Liver (tissue), 3 donors: Measurements from ENCODE around the gene AGPAT3.

Experiments used
- CTCF ChIP-seq: fragments of 150-350 bp; IDR thresholded peaks from 2 replicates; pipeline ENCODE4 v1.5.1; 2017; ENCODE audit warnings: improper control_type of control experiment, low read depth, low read length; ENCODE audit not compliant: missing input control
- GABPA ChIP-seq, 2 donors: IDR thresholded peaks in 1 of 2; conservative IDR thresholded peaks in 1 of 2; 2 replicates each; pipeline ENCODE4 v1.6.1; 2016; ENCODE audit warnings: antibody characterized with exemption in 2 of 2, mild to moderate bottlenecking in 1 of 2, moderate library complexity in 1 of 2
- JUND ChIP-seq, 2 donors: IDR thresholded peaks; 2 replicates each; pipeline ENCODE4 v1.6.1; 2016; ENCODE audit warnings: antibody characterized with exemption in 2 of 2
- NR2F2 ChIP-seq: IDR thresholded peaks from 2 replicates; pipeline ENCODE4 v1.6.1; 2016; ENCODE audit warnings: antibody characterized with exemption
- RAD21 ChIP-seq, 2 donors: IDR thresholded peaks; 2 replicates each; pipeline ENCODE4 v1.6.1; 2016; ENCODE audit warnings: antibody characterized with exemption in 2 of 2, mild to moderate bottlenecking in 2 of 2
- TAF1 ChIP-seq: conservative IDR thresholded peaks from 2 replicates; pipeline ENCODE4 v1.6.1; 2016; ENCODE audit warnings: antibody characterized with exemption, mild to moderate bottlenecking
- YY1 ChIP-seq: IDR thresholded peaks from 2 replicates; pipeline ENCODE4 v1.6.1; 2016; ENCODE audit warnings: antibody characterized with exemption, mild to moderate bottlenecking
- ZBTB33 ChIP-seq: IDR thresholded peaks from 2 replicates; pipeline ENCODE4 v1.6.1; 2016; ENCODE audit warnings: antibody characterized with exemption
- donor health status: healthy.
- donor health status: healthy.

DNA sequence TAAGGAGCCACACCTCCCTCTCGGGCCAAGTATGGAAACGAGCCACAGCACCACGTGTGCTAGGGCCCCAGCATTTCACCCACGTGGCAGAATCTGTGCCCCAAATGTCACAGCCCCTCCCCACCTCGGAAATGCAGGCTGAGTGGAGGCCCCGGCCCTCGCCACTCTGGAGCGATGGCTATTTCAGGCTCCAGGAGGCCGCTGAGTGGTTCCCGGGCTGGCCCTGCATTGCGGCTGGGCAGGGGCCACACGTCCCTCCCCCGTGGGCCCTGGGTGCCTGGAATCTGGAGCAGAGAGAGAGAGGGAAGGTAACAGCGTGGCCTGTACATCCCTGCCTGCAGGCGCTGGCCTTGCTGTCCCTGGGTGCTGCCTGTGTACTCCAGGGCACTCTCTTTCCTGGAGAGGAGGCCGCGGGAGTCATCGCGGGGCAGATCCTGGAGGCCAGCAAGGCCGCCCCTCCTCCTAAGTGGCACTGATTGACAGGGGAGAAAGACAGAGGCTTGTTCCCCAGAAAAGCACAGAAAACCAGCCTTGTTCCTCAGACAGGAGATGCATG, 79.1 kb downstream of the AGPAT3 start:
- TF ChIP-seq GABPA (IDR thresholded peaks at IDR 0.05 in 1 of 2, conservative IDR thresholded peaks at IDR 0.05 in 1 of 2) (no peak), YY1 (no peak), RAD21 (IDR thresholded peaks at IDR 0.05) (no peak), CTCF (no peak), ZBTB33 (no peak), NR2F2 (no peak), TAF1 (no peak), JUND (IDR thresholded peaks at IDR 0.05) (no peak)
